ENCODE data around the gene COL6A3.

DNA sequence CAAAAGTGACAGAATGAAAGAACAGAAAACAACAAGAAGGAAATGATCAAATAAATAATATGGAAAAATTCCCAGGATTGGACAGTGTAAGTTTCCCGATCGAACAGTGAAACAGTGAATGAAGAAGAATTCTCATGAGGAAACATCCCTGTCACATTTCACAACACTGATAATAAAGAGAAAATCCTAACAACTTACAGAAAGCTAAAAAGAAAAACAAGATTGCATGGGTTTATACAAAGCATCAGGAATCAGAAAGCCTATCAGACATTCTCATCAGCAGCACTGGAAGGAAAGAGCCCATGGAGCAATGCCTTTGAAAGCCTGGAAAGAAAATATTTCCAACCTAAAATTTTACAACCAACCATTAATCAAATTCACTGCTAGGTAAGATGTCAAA, 9.9 kb upstream of the COL6A3 start:
- TF ChIP-seq, protein P1, sequence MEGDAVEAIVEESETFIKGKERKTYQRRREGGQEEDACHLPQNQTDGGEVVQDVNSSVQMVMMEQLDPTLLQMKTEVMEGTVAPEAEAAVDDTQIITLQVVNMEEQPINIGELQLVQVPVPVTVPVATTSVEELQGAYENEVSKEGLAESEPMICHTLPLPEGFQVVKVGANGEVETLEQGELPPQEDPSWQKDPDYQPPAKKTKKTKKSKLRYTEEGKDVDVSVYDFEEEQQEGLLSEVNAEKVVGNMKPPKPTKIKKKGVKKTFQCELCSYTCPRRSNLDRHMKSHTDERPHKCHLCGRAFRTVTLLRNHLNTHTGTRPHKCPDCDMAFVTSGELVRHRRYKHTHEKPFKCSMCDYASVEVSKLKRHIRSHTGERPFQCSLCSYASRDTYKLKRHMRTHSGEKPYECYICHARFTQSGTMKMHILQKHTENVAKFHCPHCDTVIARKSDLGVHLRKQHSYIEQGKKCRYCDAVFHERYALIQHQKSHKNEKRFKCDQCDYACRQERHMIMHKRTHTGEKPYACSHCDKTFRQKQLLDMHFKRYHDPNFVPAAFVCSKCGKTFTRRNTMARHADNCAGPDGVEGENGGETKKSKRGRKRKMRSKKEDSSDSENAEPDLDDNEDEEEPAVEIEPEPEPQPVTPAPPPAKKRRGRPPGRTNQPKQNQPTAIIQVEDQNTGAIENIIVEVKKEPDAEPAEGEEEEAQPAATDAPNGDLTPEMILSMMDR (IDR thresholded peaks at IDR 0.05; ENCODE audit: low read depth, low read length, poor library complexity, severe bottlenecking), result no peak
- no peak for TF ChIP-seq EZH2phosphoT487 (IDR thresholded peaks at IDR 0.05; ENCODE audit: borderline replicate concordance, low read length)

All from DOHH2 (cell line).